Neural cell (in vitro differentiated cells): Measurements from ENCODE around the gene RPS6KA2. TPM values are rescaled to one million over a fixed set of nuclear protein-coding genes. Genes with fewer than 3 reads are reported as not detected.

Source experiments
- H2AFZ ChIP-seq: fragments of 200-600, 300-800 bp; sonication (generic), shearing (Covaris generic); 2 replicates; pipeline ENCODE4 v1.6.0; 2014; ENCODE audit warnings: low read depth, mild to moderate bottlenecking, antibody characterized with exemption, low read length, moderate library complexity
- H3F3A ChIP-seq: fragments of 200-600 bp; shearing (Covaris generic); 2 replicates; pipeline ENCODE4 v1.6.1; 2016; ENCODE audit warnings: mild to moderate bottlenecking, moderate library complexity, mixed read lengths, antibody characterized with exemption, low read length; ENCODE audit not compliant: insufficient read depth, poor library complexity, severe bottlenecking
- H3K27ac ChIP-seq: fragments of 200-600, 300-800 bp; sonication (generic), shearing (Covaris generic); 2 replicates; pipeline ENCODE4 v1.5.1; 2014; ENCODE audit warnings: mild to moderate bottlenecking, low read length, moderate library complexity
- H3K27me3 ChIP-seq: fragments of 300-800, 200-600 bp; sonication (generic), shearing (Covaris generic); 2 replicates; pipeline ENCODE4 v1.6.0; 2014; ENCODE audit warnings: mild to moderate bottlenecking, low read depth, low read length, moderate library complexity; ENCODE audit not compliant: insufficient read depth
- H3K36me3 ChIP-seq: fragments of 300-800, 200-600 bp; sonication (generic), shearing (Covaris generic); 2 replicates; pipeline ENCODE4 v1.5.1; 2014; ENCODE audit warnings: mild to moderate bottlenecking, antibody characterized with exemption, low read length, moderate library complexity; ENCODE audit not compliant: insufficient read depth
- H3K4me2 ChIP-seq: fragments of 300-800, 200-600 bp; sonication (generic), shearing (Covaris generic); 2 replicates; pipeline ENCODE4 v1.6.0; 2014; ENCODE audit warnings: mild to moderate bottlenecking, low read length
- H3K4me3 ChIP-seq: fragments of 300-800, 200-600 bp; sonication (generic), shearing (Covaris generic); 2 replicates; pipeline ENCODE4 v1.5.1; 2014; ENCODE audit warnings: mild to moderate bottlenecking, low read length, moderate library complexity
- H3K79me2 ChIP-seq: fragments of 200-600 bp; shearing (Covaris generic); replicated peaks from 2 replicates; pipeline ENCODE4 v1.6.0; 2014; ENCODE audit warnings: mild to moderate bottlenecking, low read length, moderate library complexity; ENCODE audit not compliant: insufficient read depth
- H3K9ac ChIP-seq: fragments of 300-800, 200-600 bp; sonication (generic), shearing (Covaris generic); 2 replicates; pipeline ENCODE4 v1.6.1; 2016; ENCODE audit warnings: mild to moderate bottlenecking, low read length, mixed read lengths
- H3K9me2 ChIP-seq: fragments of 200-600 bp; shearing (Covaris generic); 2 replicates; pipeline ENCODE4 v1.6.1; 2016; ENCODE audit warnings: mild to moderate bottlenecking, low read length, mixed read lengths; ENCODE audit not compliant: insufficient read depth
- H3K9me3 ChIP-seq: fragments of 200-600, 300-800 bp; sonication (generic), shearing (Covaris generic); 2 replicates; pipeline ENCODE4 v1.6.1; 2016; ENCODE audit warnings: mild to moderate bottlenecking, mixed run types, low read length, moderate library complexity, mixed read lengths
- H4K20me1 ChIP-seq: fragments of 200-600 bp; shearing (Covaris generic); 2 replicates; pipeline ENCODE4 v1.6.1; 2016; ENCODE audit warnings: mild to moderate bottlenecking, mixed run types; ENCODE audit not compliant: insufficient read depth
- EP300 ChIP-seq: fragments of 450-650 bp; conservative IDR thresholded peaks from 2 replicates; pipeline ENCODE4 v1.6.1; 2014; ENCODE audit warnings: antibody characterized with exemption, mild to moderate bottlenecking, moderate library complexity; ENCODE audit not compliant: poor library complexity, severe bottlenecking
- EZH2 ChIP-seq: fragments of 200-600, 300-800 bp; shearing (Covaris generic), sonication (generic); IDR thresholded peaks from 2 replicates; pipeline ENCODE4 v1.6.1; 2014; ENCODE audit warnings: antibody characterized with exemption, low read length, borderline replicate concordance, mild to moderate bottlenecking; ENCODE audit not compliant: insufficient read depth, poor library complexity, severe bottlenecking
- MXI1 ChIP-seq: fragments of 450-650 bp; conservative IDR thresholded peaks from 2 replicates; pipeline ENCODE4 v1.6.1; 2014; ENCODE audit warnings: antibody characterized with exemption, mild to moderate bottlenecking; ENCODE audit not compliant: poor library complexity, severe bottlenecking
- POLR2AphosphoS5 ChIP-seq: IDR thresholded peaks from 2 replicates; pipeline ENCODE4 v1.6.1; 2012
- RAD21 ChIP-seq: fragments of 450-650 bp; conservative IDR thresholded peaks from 2 replicates; pipeline ENCODE4 v1.6.1; 2014; ENCODE audit warnings: antibody characterized with exemption, mild to moderate bottlenecking, moderate library complexity
- SMC3 ChIP-seq: fragments of 450-650 bp; conservative IDR thresholded peaks from 2 replicates; pipeline ENCODE4 v1.6.1; 2014; ENCODE audit warnings: antibody characterized with exemption, mild to moderate bottlenecking, moderate library complexity; ENCODE audit not compliant: poor library complexity
- TAF1 ChIP-seq: IDR thresholded peaks from 2 replicates; pipeline ENCODE4 v1.6.1; 2012; ENCODE audit warnings: low read depth
- polyA plus RNA-seq: library from polyadenylated mRNA; depleted of rRNA; stranded (reverse); fragments of >200 nt; gene quantifications from 2 replicates; pipeline ENCODE4 v1.2.3, GENCODE V29; 2014
- TF ChIP-seq, protein P1 (sequence below): IDR thresholded peaks from 2 replicates; pipeline ENCODE4 v1.6.1; 2012; ENCODE audit warnings: borderline replicate concordance
- TF ChIP-seq, protein P2 (sequence below): fragments of 450-650 bp; IDR thresholded peaks from 2 replicates; pipeline ENCODE4 v1.5.1; 2014; ENCODE audit warnings: antibody characterized with exemption, mild to moderate bottlenecking, moderate library complexity; ENCODE audit not compliant: poor library complexity, severe bottlenecking

The RPS6KA2 gene
- polyA plus RNA-seq, 1 donor from 2014 or later: 34.3 TPM

DNA sequence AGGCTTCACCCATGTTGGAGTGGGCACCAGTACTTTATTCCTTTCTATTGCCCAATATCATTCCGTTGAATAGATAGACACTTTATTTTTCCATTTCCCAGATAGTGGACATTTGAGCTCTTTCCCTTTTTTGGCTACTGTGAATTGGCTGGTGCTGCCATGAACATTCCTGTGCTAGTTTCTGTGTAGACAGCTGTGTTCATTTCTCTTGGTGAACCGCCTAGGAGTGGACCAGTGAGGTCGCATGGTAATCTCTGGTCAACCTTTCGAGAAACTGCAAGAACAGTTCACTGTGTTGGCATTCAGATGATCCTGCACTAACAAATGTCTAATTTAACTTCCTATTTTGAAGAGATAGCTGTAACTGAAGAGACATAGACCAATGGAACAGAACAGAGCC, 99.2 kb downstream of the RPS6KA2 start:
- Histone ChIP-seq H3K9ac (no peak overlapping the region), H4K20me1 (no peaks in the 10 kb centered on the region), H3F3A (no peaks in the 10 kb centered on the region), H3K4me2 (no peak overlapping the region), H3K79me2 (no peaks in the 10 kb centered on the region), H3K36me3 (no peaks in the 10 kb centered on the region), H3K27ac (no peak overlapping the region), H3K9me2 (no peaks in the 10 kb centered on the region), H2AFZ (no peak overlapping the region), H3K9me3 (no peaks in the 10 kb centered on the region), H3K27me3 (no peaks in the 10 kb centered on the region), H3K4me3 (no peak overlapping the region)
- TF ChIP-seq RAD21 (no peak), MXI1 (no peak), EZH2 (no peak), SMC3 (no peak), TAF1 (no peak), POLR2AphosphoS5 (no peak), EP300 (no peak)
- TF ChIP-seq, protein P1, sequence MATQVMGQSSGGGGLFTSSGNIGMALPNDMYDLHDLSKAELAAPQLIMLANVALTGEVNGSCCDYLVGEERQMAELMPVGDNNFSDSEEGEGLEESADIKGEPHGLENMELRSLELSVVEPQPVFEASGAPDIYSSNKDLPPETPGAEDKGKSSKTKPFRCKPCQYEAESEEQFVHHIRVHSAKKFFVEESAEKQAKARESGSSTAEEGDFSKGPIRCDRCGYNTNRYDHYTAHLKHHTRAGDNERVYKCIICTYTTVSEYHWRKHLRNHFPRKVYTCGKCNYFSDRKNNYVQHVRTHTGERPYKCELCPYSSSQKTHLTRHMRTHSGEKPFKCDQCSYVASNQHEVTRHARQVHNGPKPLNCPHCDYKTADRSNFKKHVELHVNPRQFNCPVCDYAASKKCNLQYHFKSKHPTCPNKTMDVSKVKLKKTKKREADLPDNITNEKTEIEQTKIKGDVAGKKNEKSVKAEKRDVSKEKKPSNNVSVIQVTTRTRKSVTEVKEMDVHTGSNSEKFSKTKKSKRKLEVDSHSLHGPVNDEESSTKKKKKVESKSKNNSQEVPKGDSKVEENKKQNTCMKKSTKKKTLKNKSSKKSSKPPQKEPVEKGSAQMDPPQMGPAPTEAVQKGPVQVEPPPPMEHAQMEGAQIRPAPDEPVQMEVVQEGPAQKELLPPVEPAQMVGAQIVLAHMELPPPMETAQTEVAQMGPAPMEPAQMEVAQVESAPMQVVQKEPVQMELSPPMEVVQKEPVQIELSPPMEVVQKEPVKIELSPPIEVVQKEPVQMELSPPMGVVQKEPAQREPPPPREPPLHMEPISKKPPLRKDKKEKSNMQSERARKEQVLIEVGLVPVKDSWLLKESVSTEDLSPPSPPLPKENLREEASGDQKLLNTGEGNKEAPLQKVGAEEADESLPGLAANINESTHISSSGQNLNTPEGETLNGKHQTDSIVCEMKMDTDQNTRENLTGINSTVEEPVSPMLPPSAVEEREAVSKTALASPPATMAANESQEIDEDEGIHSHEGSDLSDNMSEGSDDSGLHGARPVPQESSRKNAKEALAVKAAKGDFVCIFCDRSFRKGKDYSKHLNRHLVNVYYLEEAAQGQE: no peak
- TF ChIP-seq, protein P2, sequence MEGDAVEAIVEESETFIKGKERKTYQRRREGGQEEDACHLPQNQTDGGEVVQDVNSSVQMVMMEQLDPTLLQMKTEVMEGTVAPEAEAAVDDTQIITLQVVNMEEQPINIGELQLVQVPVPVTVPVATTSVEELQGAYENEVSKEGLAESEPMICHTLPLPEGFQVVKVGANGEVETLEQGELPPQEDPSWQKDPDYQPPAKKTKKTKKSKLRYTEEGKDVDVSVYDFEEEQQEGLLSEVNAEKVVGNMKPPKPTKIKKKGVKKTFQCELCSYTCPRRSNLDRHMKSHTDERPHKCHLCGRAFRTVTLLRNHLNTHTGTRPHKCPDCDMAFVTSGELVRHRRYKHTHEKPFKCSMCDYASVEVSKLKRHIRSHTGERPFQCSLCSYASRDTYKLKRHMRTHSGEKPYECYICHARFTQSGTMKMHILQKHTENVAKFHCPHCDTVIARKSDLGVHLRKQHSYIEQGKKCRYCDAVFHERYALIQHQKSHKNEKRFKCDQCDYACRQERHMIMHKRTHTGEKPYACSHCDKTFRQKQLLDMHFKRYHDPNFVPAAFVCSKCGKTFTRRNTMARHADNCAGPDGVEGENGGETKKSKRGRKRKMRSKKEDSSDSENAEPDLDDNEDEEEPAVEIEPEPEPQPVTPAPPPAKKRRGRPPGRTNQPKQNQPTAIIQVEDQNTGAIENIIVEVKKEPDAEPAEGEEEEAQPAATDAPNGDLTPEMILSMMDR: no peak

DNA sequence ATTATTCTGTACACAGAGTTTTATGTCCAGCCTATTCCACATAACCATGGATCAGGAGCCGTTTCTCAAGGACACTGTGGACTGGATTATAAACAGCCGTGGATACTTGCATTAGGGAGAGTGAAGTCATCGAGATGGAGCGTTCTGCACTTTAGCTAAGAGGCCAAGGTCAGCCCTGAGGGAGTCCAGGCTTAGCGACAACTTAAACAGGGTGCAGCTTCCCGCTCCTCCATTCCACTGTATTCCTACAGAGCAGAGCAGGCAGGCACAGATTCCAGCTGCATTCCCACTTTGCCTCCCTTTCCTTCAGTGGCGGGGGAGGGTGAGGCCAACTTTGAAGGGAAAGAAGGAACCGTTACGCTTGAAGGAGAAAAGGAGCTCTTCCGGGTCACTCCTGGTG, 100.1 kb downstream of the RPS6KA2 start:
- no peak overlapping the region for H3K4me2 ChIP-seq
- no peak overlapping the region for H2AFZ ChIP-seq
- H3K9me3 ChIP-seq: no peaks in the 10 kb centered on the region
- no peaks in the 10 kb centered on the region for H3K36me3 ChIP-seq
- H4K20me1 ChIP-seq: no peaks in the 10 kb centered on the region
- no peaks in the 10 kb centered on the region for H3K27me3 ChIP-seq
- TF ChIP-seq, protein P2: no peak
- TF ChIP-seq EP300: no peak
- H3K9ac ChIP-seq: no peak overlapping the region
- H3K79me2 ChIP-seq: no peaks in the 10 kb centered on the region
- H3K9me2 ChIP-seq: no peaks in the 10 kb centered on the region
- no peak overlapping the region for H3K27ac ChIP-seq
- H3F3A ChIP-seq: no peaks in the 10 kb centered on the region
- no peak overlapping the region for H3K4me3 ChIP-seq
